A549 (cell line): ENCODE measurements around the gene CMIP. TPM values are rescaled to one million over a fixed set of nuclear protein-coding genes. Genes with fewer than 3 reads are reported as not detected.
A peak's percentile ranks its signal among the peaks of the same experiment; 100 is the strongest.

Experiments
- ATAC-seq, 2 experiments: fragments of 200-7000 bp in 1 of 2; fragments of >200 bp in 1 of 2; cut with Nextera tagmentation in 1 of 2; cut with Tn5 transposase in 1 of 2; 3 replicates each; pipeline versions ENCODE4 v1.8.0 to v1.9.1; 2018 to 2020; ENCODE audit warnings: mild to moderate bottlenecking in 1 of 2, moderate library complexity in 1 of 2
- CTCF ChIA-PET: fragments of 300-600 bp; sonication (Branson Sonifier 250); formaldehyde crosslinking; extraction: SDS; loops from one replicate; lab custom pipeline; 2021; ENCODE audit warnings: antibody characterized with exemption, inconsistent platforms; lab: Yijun Ruan, JAX
- POLR2A ChIA-PET: fragments of 350-600 bp; formaldehyde crosslinking; extraction: SDS; loops from one replicate; lab custom pipeline; 2021; ENCODE audit warnings: antibody characterized with exemption, inconsistent platforms; lab: Yijun Ruan, JAX
- DNase-seq, 2 experiments: peaks; one replicate each; pipeline versions ENCODE4 v3.0.0 to v3.0.0-alpha.2; 2011 to 2016; ENCODE audit warnings: low read depth in 1 of 2, low spot score in 1 of 2
- FAIRE-seq: peaks from 2 replicates; lab custom pipeline; 2011; peaks lifted over from hg19 to GRCh38; lab: Jason Lieb, UNC
- H3K27ac ChIP-seq, 2 experiments: fragments of >200 bp; sonication (Bioruptor Twin); formaldehyde crosslinking; 3 replicates each; pipeline ENCODE4 v1.5.1; 2016 to 2017
- H3K4me1 ChIP-seq: fragments of >200 bp; sonication (Bioruptor Twin); formaldehyde crosslinking; 3 replicates; pipeline ENCODE4 v1.6.1; 2016
- H3K4me2 ChIP-seq: fragments of >200 bp; sonication (Bioruptor Twin); formaldehyde crosslinking; 3 replicates; pipeline ENCODE4 v1.6.1; 2016
- H3K4me3 ChIP-seq: fragments of >200 bp; sonication (Bioruptor Twin); formaldehyde crosslinking; 3 replicates; pipeline ENCODE4 v1.5.1; 2016
- H3K9me3 ChIP-seq: fragments of >200 bp; sonication (Bioruptor Twin); formaldehyde crosslinking; 3 replicates; pipeline ENCODE4 v1.6.1; 2016
- CBX2 ChIP-seq: fragments of 200-600 bp; sonication (generic); IDR thresholded peaks from 2 replicates; pipeline ENCODE4 v1.6.1; 2016; ENCODE audit warnings: low read depth, mild to moderate bottlenecking, borderline replicate concordance
- CBX8 ChIP-seq: fragments of 200-600 bp; sonication (generic); IDR thresholded peaks from 2 replicates; pipeline ENCODE4 v1.6.1; 2016
- CHD2 ChIP-seq: fragments of 150-350 bp; IDR thresholded peaks from 2 replicates; pipeline ENCODE4 v1.6.1; 2014; ENCODE audit warnings: low read length; ENCODE audit not compliant: partially characterized antibody
- EHF ChIP-seq: fragments of 250-450 bp; sonication (Bioruptor Pico); IDR thresholded peaks from 2 replicates; pipeline ENCODE4 v1.5.0; 2020; ENCODE audit warnings: mild to moderate bottlenecking
- EHMT2 ChIP-seq: fragments of 200-600 bp; sonication (generic); IDR thresholded peaks from 2 replicates; pipeline ENCODE4 v1.6.1; 2016; ENCODE audit warnings: antibody characterized with exemption, low read depth, mild to moderate bottlenecking, moderate library complexity
- EP300 ChIP-seq, 2 experiments: fragments of >200 bp; sonication (Bioruptor Twin); formaldehyde crosslinking; IDR thresholded peaks; 2 replicates in 1 of 2; 3 replicates in 1 of 2; pipeline ENCODE4 v1.6.1; 2016 to 2017
- ESRRA ChIP-seq: fragments of 150-350 bp; IDR thresholded peaks from 2 replicates; pipeline ENCODE4 v1.6.1; 2014; ENCODE audit warnings: mild to moderate bottlenecking, low read length, borderline replicate concordance
- FOSB ChIP-seq: fragments of 250-450 bp; sonication (Bioruptor Pico); IDR thresholded peaks from 2 replicates; pipeline ENCODE4 v1.5.0; 2020; ENCODE audit warnings: mild to moderate bottlenecking, moderate library complexity
- FOSL2 ChIP-seq, 2 experiments: fragments of 450-650 bp in 1 of 2; fragments of >200 bp in 1 of 2; sonication (Bioruptor Twin) in 1 of 2; formaldehyde crosslinking; IDR thresholded peaks; 2 replicates each; pipeline versions ENCODE4 v1.5.0 to v1.6.1; 2016 to 2020; ENCODE audit warnings: mild to moderate bottlenecking in 1 of 2, moderate library complexity in 1 of 2
- HDAC2 ChIP-seq: fragments of 200-600 bp; sonication (generic); IDR thresholded peaks from 2 replicates; pipeline ENCODE4 v1.6.1; 2016
- NR3C1 ChIP-seq: fragments of >200 bp; sonication (Bioruptor Twin); formaldehyde crosslinking; IDR thresholded peaks from 3 replicates; pipeline ENCODE4 v1.6.1; 2017
- RNF2 ChIP-seq: fragments of 200-600 bp; sonication (generic); IDR thresholded peaks from 2 replicates; pipeline ENCODE4 v1.6.1; 2016; ENCODE audit warnings: low read depth, mild to moderate bottlenecking, antibody characterized with exemption, moderate library complexity, borderline replicate concordance
- SREBF2 ChIP-seq: fragments of 450-650 bp; IDR thresholded peaks from 2 replicates; pipeline ENCODE4 v1.6.1; 2014; ENCODE audit warnings: mild to moderate bottlenecking, moderate library complexity
- ZNF302 ChIP-seq: fragments of 250-450 bp; sonication (Bioruptor Pico); IDR thresholded peaks from 2 replicates; pipeline ENCODE4 v1.9.0; 2021; ENCODE audit warnings: inconsistent platforms, mild to moderate bottlenecking, moderate library complexity
- WGBS: methylation state at CpG from one replicate; pipeline ENCODE4 v1.1.6; 2017; ENCODE audit errors: missing lambda C conversion rate; 5-methylcytosine and 5-hydroxymethylcytosine counted together
- polyA plus RNA-seq, 4 experiments: library from polyadenylated mRNA; depleted of rRNA in 3 of 4; stranded (reverse); fragments of >200 nt; fragmentation: RNase III in 1 of 4; extraction: RNeasy Plus Mini Kit Qiagen cat#74134 plus additional on column Dnase treatment in 1 of 4; gene quantifications; 2 replicates in 3 of 4; 3 replicates in 1 of 4; pipeline ENCODE4 v1.2.3, GENCODE V29; 2011 to 2017
- TF ChIP-seq, protein P1 (sequence below): fragments of 250-450 bp; sonication (Bioruptor Pico); IDR thresholded peaks from 2 replicates; pipeline ENCODE4 v1.5.0; 2020; ENCODE audit warnings: low read depth, mild to moderate bottlenecking, moderate library complexity
- TF ChIP-seq, protein P2 (sequence below): IDR thresholded peaks from 2 replicates; pipeline ENCODE4 v1.6.1; 2012

The CMIP gene
- polyA plus RNA-seq, 2 of the 4 experiments (the other 2 are of a cell fraction): 21.6 to 125 TPM

DNA sequence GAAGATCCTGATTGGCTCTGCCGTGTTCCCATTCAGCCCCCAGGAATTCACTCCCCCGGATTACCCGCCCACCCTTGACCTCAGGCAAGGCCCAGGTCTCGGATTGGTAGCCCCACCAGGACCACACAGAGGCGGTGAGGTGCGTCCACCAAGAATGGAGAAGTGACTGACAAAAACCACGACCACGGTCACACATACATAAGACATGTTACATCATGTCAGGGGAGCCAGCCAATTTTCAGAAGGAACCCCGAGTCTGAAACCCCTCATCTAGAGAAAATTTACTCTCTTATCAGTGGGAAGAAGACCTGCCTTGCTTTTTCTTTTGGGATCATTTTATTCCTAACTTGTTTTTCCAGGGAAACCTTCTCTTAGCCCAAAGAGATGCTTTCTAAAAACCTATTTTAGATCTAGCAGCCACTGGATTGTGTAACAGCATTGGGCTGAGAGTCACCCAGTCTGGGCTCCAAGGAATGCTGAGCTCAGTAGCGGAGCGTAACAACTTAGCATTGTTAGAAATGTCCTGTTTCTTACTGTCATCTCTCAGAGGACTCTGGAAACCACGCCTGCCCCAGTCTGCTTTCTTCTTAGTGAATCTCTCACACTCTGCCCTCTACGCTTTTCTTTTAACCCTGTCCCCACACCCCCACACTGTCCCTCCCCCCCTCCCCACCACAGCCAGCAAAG lies 164.1 kb downstream of the CMIP start:
- Histone ChIP-seq H3K4me2 (peak overlapping the region; percentile 38; the same call in 2 of the 3 replicates), H3K4me3 (no peak overlapping the region), H3K27ac (peak overlapping the region; percentile 70 to 74; a peak in 4 of 6 replicates), H3K4me1 (peaks cover 67% of the 10 kb centered on the region), H3K9me3 (no peaks in the 10 kb centered on the region)
- DNase-seq (no peak), FAIRE-seq (no peak), ATAC-seq (no peak)
- TF ChIP-seq CBX2 (no peak), EHMT2 (no peak), CHD2 (no peak), ESRRA (no peak), FOSB (CRISPR knock-in tag) (no peak), SREBF2 (no peak)
- TF ChIP-seq, protein P1, sequence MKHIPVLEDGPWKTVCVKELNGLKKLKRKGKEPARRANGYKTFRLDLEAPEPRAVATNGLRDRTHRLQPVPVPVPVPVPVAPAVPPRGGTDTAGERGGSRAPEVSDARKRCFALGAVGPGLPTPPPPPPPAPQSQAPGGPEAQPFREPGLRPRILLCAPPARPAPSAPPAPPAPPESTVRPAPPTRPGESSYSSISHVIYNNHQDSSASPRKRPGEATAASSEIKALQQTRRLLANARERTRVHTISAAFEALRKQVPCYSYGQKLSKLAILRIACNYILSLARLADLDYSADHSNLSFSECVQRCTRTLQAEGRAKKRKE: no peak
- ChIA-PET POLR2A (no interaction called here), CTCF (interaction anchor here (0.8 to 1.3 kb wide), 2 partner anchors 8 to 115 kb away, joined by 3 read pairs; no protein-coding TSS in a partner anchor)
- 91% methylated on average over 13 of the region's 13 CpGs for whole genome bisulfite sequencing

DNA sequence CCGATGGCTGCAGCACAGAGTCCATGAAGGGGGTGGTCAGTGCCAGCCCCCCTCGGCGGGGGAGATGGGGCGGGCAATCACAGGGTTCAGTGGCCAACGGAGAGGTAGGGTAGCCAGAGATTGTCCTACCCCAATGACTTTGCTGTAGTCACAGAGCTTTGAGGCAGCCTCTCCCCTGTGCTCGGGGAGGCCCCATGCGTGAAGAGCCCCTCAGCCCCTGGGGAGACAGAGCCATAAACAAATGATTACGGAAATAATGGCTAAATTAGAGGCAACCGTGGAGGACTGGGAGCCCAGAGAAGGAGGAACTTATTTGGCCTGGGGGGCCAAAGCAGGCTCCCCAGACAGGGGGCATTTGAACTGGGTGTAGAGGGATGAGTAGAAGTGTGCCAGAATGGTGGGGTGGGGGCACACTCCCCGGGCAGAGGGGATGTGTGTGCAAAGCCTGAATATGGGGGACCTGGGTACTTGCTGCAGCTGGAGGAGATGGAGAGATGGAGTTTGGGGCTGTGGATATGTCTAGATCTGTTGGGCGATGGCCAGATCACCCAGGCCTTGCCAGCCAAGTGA lies 164.8 kb downstream of the CMIP start:
- H3K27ac ChIP-seq: peak overlapping the region; percentile 70 to 74
- TF ChIP-seq HDAC2 (no peak), NR3C1 (no peak), EHF (CRISPR knock-in tag) (no peak), CBX8 (no peak), RNF2 (no peak)
- TF ChIP-seq, protein P2, sequence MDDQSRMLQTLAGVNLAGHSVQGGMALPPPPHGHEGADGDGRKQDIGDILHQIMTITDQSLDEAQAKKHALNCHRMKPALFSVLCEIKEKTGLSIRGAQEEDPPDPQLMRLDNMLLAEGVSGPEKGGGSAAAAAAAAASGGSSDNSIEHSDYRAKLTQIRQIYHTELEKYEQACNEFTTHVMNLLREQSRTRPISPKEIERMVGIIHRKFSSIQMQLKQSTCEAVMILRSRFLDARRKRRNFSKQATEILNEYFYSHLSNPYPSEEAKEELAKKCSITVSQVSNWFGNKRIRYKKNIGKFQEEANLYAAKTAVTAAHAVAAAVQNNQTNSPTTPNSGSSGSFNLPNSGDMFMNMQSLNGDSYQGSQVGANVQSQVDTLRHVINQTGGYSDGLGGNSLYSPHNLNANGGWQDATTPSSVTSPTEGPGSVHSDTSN: no peak
- TF ChIP-seq, all 56 proteins: peak for 0
- no peaks in the 10 kb centered on the region for H3K9me3 ChIP-seq
- CTCF ChIA-PET: interaction anchor here (0.7 to 0.9 kb wide), 3 partner anchors 11 to 114 kb away, joined by 3 read pairs; no protein-coding TSS in a partner anchor
- peak overlapping the region; percentile 38; the same call in 2 of the 3 replicates for H3K4me2 ChIP-seq
- no peak for ATAC-seq
- POLR2A ChIA-PET: no interaction called here
- H3K4me3 ChIP-seq: no peak overlapping the region
- FAIRE-seq: no peak
- DNase-seq: no peak
- 89% methylated on average over 7 of the region's 11 CpGs for WGBS
- peaks cover 62% of the 10 kb centered on the region for H3K4me1 ChIP-seq

DNA sequence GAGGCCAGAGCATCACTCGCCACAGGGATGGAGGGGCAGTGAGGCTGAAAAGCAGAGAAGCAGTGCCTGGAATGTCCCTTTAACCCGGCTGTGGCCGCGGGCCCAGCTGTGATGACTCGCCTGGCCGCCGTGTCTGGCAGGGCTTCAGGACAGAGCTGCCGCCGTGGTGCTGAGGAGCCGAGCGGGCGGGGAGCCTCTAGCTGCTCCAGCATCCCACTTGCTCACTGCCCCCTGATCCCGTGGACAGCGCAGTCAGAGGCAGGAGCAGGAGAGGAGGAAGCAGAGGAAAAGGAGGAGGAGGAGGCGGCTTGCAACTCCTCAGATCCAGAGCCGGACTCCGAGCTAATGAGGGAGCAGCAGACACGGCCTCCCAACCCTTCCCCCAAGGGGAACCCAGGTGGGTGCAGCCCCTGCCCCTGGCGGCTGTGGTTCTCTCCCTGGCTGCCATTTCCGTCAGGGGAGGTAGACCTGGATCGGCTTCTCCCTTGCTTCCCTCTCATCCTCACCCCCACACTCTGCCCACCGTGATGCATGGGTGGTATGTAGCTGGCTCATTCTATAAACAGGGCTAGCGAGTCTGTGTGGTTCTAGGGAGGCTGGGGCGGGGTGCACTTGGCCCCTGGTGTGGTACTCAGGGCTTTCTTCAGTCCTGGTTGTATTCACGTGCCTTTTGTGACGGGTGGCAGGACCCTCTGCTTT lies 165.7 kb downstream of the CMIP start:
- DNase-seq (no peak), ATAC-seq (peak; percentile 54 to 69; a peak in 5 of 6 replicates), FAIRE-seq (no peak)
- POLR2A ChIA-PET: no interaction called here
- H3K27ac ChIP-seq: peak overlapping the region; percentile 70 to 74
- peaks cover 53% of the 10 kb centered on the region for H3K4me1 ChIP-seq
- H3K4me3 ChIP-seq: no peak overlapping the region
- WGBS: 61% methylated on average over 26 of the region's 26 CpGs
- CTCF ChIA-PET: interaction anchor here (0.8 to 0.9 kb wide), 2 partner anchors 12 to 13 kb away, joined by 3 to 5 read pairs; no protein-coding TSS in a partner anchor
- TF ChIP-seq FOSL2 (IDR thresholded peaks at IDR 0.05) (no peak), FOSL2 (CRISPR knock-in tag; IDR thresholded peaks at IDR 0.05) (peak; percentile 52), EP300 (IDR thresholded peaks at IDR 0.05) (no peak)
- H3K4me2 ChIP-seq: peak overlapping the region; percentile 38
- H3K9me3 ChIP-seq: no peaks in the 10 kb centered on the region

DNA sequence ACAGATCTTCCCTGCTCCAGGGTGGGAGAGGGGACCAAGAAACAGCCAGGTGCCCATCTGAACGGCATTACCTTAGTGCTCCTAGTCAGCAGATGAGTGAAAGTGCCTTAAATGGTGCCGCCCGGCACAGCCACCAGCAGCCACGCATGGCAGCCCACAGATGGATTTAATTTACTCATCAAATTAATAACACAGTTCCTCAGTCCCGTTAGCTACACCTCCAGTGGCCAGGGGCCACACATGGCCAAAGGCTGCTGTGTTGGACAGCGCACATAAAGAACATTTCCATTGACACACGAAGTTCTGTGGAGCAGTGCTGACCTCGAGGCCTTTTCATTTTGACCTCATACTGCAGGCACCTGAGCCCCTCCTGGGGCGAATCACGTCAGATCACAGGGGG lies 166.3 kb downstream of the CMIP start:
- TF ChIP-seq ZNF302 (no peak), FOSB (CRISPR knock-in tag) (no peak), RNF2 (no peak)
- no peak overlapping the region for H3K4me2 ChIP-seq
- ChIA-PET CTCF (interaction anchor here (1.2 to 3.2 kb wide), 2 partner anchors 13 kb away, joined by 3 to 21 read pairs; no protein-coding TSS in a partner anchor), POLR2A (no interaction called here)
- DNase-seq: no peak
- FAIRE-seq: no peak
- H3K4me1 ChIP-seq: peaks cover 46% of the 10 kb centered on the region
- H3K9me3 ChIP-seq: no peaks in the 10 kb centered on the region
- ATAC-seq: no peak
- no peak overlapping the region for H3K4me3 ChIP-seq
- 88% methylated on average over 10 of the region's 10 CpGs for WGBS
- H3K27ac ChIP-seq: peak overlapping the region; percentile 70 to 74; a peak in 4 of 6 replicates
